ENCODE measurements around the gene ZSWIM2.

- TF ChIP-seq CTCF (IDR thresholded peaks at IDR 0.05) (no peak), POLR2AphosphoS5 (IDR thresholded peaks at IDR 0.05; ENCODE audit: low read depth, low read length) (no peak)
Measured at GRCh38 chr2:186827411-186827810, 21.6 kb downstream of the ZSWIM2 start.

Measured in Panc1 (cell line).